Stomach (tissue), 4 donors: ENCODE measurements around the gene CAVIN2.

Experiments
- POLR2A ChIP-seq, 4 donors: fragments of 450-650 bp; IDR thresholded peaks; one replicate each; pipeline ENCODE4 v1.6.1; 2016; ENCODE audit warnings: antibody characterized with exemption in 4 of 4, control low read depth in 2 of 4, mild to moderate bottlenecking in 1 of 4, moderate library complexity in 1 of 4
- TF ChIP-seq, protein P1 (sequence below), 7 experiments: fragments of 450-650 bp in 4 of 7; fragments of 200-600 bp in 3 of 7; sonication (generic) in 3 of 7; IDR thresholded peaks; one replicate each; pipeline ENCODE4 v1.5.1; 2016 to 2019; ENCODE audit warnings: antibody characterized with exemption in 7 of 7, control low read depth in 2 of 7, mild to moderate bottlenecking in 1 of 7

DNA sequence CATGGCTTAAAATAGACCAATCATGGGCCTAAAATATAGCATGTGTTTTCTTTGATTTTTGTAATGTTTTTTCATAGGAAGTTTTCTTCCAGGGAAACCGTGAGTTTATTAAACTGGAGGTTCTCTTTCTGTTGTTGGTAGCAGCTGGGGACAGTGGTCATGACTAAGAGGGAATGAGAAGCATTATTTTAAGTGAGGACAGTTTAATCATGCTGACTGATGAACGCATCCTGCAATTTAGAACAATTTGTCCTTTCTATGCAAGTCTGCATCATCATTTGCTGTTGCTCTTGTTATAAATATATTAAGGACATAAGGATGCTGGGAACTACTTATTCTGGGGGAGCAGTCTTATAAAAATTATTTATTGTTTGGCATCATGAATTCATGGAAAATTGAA lies 51.2 kb downstream of the CAVIN2 start:
- TF ChIP-seq, protein P1, sequence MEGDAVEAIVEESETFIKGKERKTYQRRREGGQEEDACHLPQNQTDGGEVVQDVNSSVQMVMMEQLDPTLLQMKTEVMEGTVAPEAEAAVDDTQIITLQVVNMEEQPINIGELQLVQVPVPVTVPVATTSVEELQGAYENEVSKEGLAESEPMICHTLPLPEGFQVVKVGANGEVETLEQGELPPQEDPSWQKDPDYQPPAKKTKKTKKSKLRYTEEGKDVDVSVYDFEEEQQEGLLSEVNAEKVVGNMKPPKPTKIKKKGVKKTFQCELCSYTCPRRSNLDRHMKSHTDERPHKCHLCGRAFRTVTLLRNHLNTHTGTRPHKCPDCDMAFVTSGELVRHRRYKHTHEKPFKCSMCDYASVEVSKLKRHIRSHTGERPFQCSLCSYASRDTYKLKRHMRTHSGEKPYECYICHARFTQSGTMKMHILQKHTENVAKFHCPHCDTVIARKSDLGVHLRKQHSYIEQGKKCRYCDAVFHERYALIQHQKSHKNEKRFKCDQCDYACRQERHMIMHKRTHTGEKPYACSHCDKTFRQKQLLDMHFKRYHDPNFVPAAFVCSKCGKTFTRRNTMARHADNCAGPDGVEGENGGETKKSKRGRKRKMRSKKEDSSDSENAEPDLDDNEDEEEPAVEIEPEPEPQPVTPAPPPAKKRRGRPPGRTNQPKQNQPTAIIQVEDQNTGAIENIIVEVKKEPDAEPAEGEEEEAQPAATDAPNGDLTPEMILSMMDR (IDR thresholded peaks at IDR 0.05): no peak
- TF ChIP-seq POLR2A (IDR thresholded peaks at IDR 0.05): no peak
